ENCODE results near the gene KIF3C. TPM values are rescaled to one million over a fixed set of nuclear protein-coding genes. Genes with fewer than 3 reads are reported as not detected.

The KIF3C gene
- total RNA-seq, 2 experiments from 2014 or later: 3.6 to 3.8 TPM

GRCh38 chr2:26008851-26009566 lies 26.7 kb upstream of the KIF3C start:
- no peak for ATAC-seq
- Mint-ChIP-seq H3K4me1 (ENCODE audit: low read depth) (no peaks in the 10 kb centered on the region), H3K27me3 (no peaks in the 10 kb centered on the region), H3K9me3 (no peaks in the 10 kb centered on the region), H3K4me3 (no peak overlapping the region), H3K36me3 (ENCODE audit: low read depth) (no peaks in the 10 kb centered on the region), H3K27ac (no peak overlapping the region)
- DNase-seq: no peak
- ChIA-PET CTCF (interaction anchor here (1.0 to 1.8 kb wide), 2 partner anchors 17 to 18 kb away, joined by 3 to 5 read pairs; no protein-coding TSS in a partner anchor), POLR2A (interaction anchor here (0.5 to 1.1 kb wide), 2 partner anchors 9 to 193 kb away, joined by 3 read pairs; no protein-coding TSS in a partner anchor)
- no peak for TF ChIP-seq CTCF (IDR thresholded peaks at IDR 0.05)
- intact Hi-C loops (cut with micrococcal nuclease): no loop called here

GRCh38 chr2:26008095-26008494 lies 25.8 kb upstream of the KIF3C start:
- H3K36me3 Mint-ChIP-seq (ENCODE audit: low read depth): no peaks in the 10 kb centered on the region
- no peaks in the 10 kb centered on the region for H3K4me1 Mint-ChIP-seq (ENCODE audit: low read depth)
- ATAC-seq: no peak
- H3K4me3 Mint-ChIP-seq: no peak overlapping the region
- H3K27ac Mint-ChIP-seq: no peak overlapping the region
- ChIA-PET CTCF (interaction anchor here (1.2 kb wide), 1 partner anchor 16 kb away, joined by 5 read pairs; no protein-coding TSS in a partner anchor), POLR2A (interaction anchor here (1.1 kb wide), 1 partner anchor 10 kb away, joined by 3 read pairs; no protein-coding TSS in a partner anchor)
- H3K9me3 Mint-ChIP-seq: no peaks in the 10 kb centered on the region
- no peak for DNase-seq
- no peaks in the 10 kb centered on the region for H3K27me3 Mint-ChIP-seq
- intact Hi-C loops (cut with micrococcal nuclease): no loop called here
- no peak for TF ChIP-seq CTCF (IDR thresholded peaks at IDR 0.05)

- CTCF ChIA-PET: interaction anchor here (0.8 to 1.6 kb wide), 2 partner anchors 11 to 143 kb away, joined by 3 to 5 read pairs; no protein-coding TSS in a partner anchor
Measured at GRCh38 chr2:26002632-26003310, 20.5 kb upstream of the KIF3C start.

GRCh38 chr2:26001743-26002351 lies 19.6 kb upstream of the KIF3C start:
- intact Hi-C loops (cut with micrococcal nuclease): no loop called here
- ATAC-seq: no peak
- CTCF ChIA-PET: interaction anchor here (1.6 to 3.5 kb wide), 3 partner anchors 10 to 144 kb away, joined by 5 to 14 read pairs (median 6); no protein-coding TSS in a partner anchor

More at GRCh38 chr2:26002632-26003310, 20.5 kb upstream of the KIF3C start:
- Mint-ChIP-seq H3K9me3 (no peaks in the 10 kb centered on the region), H3K36me3 (ENCODE audit: low read depth) (no peaks in the 10 kb centered on the region), H3K27ac (no peak overlapping the region), H3K27me3 (no peaks in the 10 kb centered on the region), H3K4me3 (no peak overlapping the region), H3K4me1 (ENCODE audit: low read depth) (no peaks in the 10 kb centered on the region)
- ATAC-seq (no peak), DNase-seq (no peak)
- intact Hi-C loops (cut with micrococcal nuclease): no loop called here
- POLR2A ChIA-PET: no interaction called here
- no peak for TF ChIP-seq CTCF (IDR thresholded peaks at IDR 0.05)

More at GRCh38 chr2:26001743-26002351, 19.6 kb upstream of the KIF3C start:
- Mint-ChIP-seq H3K27ac (no peak overlapping the region), H3K4me1 (ENCODE audit: low read depth) (no peaks in the 10 kb centered on the region), H3K27me3 (no peaks in the 10 kb centered on the region), H3K9me3 (no peaks in the 10 kb centered on the region), H3K4me3 (no peak overlapping the region), H3K36me3 (ENCODE audit: low read depth) (no peaks in the 10 kb centered on the region)
- POLR2A ChIA-PET: no interaction called here
- no peak for DNase-seq
- no peak for TF ChIP-seq CTCF (IDR thresholded peaks at IDR 0.05)

Measured in activated CD8-positive, alpha-beta T cell treated with anti-CD3 and anti-CD28 coated beads for 36 hours (primary cell).